ENCODE data around the gene TEAD3. TPM values are rescaled to one million over a fixed set of nuclear protein-coding genes. Genes with fewer than 3 reads are reported as not detected.

Gene TEAD3
- polyA plus RNA-seq, 1 donor from 2014 or later = 0.10 TPM

DNA sequence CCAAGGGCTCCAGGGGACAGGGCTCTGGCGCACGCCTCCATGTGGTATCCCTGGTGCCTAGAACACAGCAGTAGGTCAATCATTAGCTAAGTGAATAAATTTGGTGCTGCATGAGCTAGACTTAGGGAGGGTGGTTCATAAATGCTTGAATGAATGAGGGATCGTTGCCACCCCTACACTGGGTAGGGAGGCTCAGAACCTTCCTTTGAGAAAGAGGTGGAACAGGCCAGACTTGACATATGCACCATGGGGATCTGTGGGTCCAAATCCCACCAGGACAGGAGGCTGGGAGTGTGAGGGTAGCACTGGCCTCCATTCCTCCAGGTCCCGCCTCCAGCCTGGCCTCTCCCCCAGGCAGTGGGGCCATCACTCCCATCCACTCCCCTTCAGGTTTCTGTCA, 13.8 kb downstream of the TEAD3 start:
- TF ChIP-seq EP300 (conservative IDR thresholded peaks at IDR 0.05; ENCODE audit: poor library complexity, severe bottlenecking) = no peak
- TF ChIP-seq, protein P1, sequence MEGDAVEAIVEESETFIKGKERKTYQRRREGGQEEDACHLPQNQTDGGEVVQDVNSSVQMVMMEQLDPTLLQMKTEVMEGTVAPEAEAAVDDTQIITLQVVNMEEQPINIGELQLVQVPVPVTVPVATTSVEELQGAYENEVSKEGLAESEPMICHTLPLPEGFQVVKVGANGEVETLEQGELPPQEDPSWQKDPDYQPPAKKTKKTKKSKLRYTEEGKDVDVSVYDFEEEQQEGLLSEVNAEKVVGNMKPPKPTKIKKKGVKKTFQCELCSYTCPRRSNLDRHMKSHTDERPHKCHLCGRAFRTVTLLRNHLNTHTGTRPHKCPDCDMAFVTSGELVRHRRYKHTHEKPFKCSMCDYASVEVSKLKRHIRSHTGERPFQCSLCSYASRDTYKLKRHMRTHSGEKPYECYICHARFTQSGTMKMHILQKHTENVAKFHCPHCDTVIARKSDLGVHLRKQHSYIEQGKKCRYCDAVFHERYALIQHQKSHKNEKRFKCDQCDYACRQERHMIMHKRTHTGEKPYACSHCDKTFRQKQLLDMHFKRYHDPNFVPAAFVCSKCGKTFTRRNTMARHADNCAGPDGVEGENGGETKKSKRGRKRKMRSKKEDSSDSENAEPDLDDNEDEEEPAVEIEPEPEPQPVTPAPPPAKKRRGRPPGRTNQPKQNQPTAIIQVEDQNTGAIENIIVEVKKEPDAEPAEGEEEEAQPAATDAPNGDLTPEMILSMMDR (IDR thresholded peaks at IDR 0.05; ENCODE audit: poor library complexity, severe bottlenecking) = no peak
- no peak for TF ChIP-seq TAF1 (IDR thresholded peaks at IDR 0.05; ENCODE audit: low read depth)
- no peak overlapping the region for H2AFZ ChIP-seq (ENCODE audit: low read depth, low read length)
- H3K9me3 ChIP-seq (ENCODE audit: low read length) = no peaks in the 10 kb centered on the region
- H3K4me3 ChIP-seq (ENCODE audit: low read length) = no peak overlapping the region
- H3K9me2 ChIP-seq (ENCODE audit: insufficient read depth, low read length) = no peaks in the 10 kb centered on the region
- H3K79me2 ChIP-seq (replicated peaks; ENCODE audit: insufficient read depth, low read length) = no peaks in the 10 kb centered on the region
- H3K9ac ChIP-seq (ENCODE audit: low read length) = no peak overlapping the region
- no peaks in the 10 kb centered on the region for H3K27me3 ChIP-seq (ENCODE audit: insufficient read depth, low read depth, low read length)
- H3F3A ChIP-seq (ENCODE audit: insufficient read depth, low read length, poor library complexity, severe bottlenecking) = no peaks in the 10 kb centered on the region
- H3K27ac ChIP-seq (ENCODE audit: low read length) = no peak overlapping the region
- no peak overlapping the region for H3K4me2 ChIP-seq (ENCODE audit: low read length)
- H4K20me1 ChIP-seq (ENCODE audit: insufficient read depth) = no peaks in the 10 kb centered on the region
- H3K36me3 ChIP-seq (ENCODE audit: insufficient read depth, low read length) = no peaks in the 10 kb centered on the region

DNA sequence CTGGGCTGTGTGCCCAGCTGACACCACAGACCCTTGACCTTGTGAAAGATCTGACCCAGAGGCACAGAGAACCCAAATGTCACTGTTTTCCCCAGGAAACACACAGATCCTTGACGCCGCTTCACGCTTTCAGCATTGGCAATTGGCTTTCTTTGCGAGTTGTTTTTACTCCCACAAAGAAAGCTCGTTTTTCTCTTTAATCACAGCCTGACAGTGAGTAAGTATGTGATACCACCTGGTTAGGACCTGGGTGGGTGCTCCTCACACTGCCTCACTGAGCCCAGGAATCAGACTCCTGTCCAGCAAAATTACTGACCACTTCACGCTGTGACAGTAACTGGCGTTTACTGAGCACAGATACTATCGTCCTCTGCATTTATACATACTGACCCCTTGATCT, 15.7 kb downstream of the TEAD3 start:
- Histone ChIP-seq H3K9me3 (ENCODE audit: low read length) (no peaks in the 10 kb centered on the region), H3K27ac (ENCODE audit: low read length) (no peak overlapping the region), H3K36me3 (ENCODE audit: insufficient read depth, low read length) (no peaks in the 10 kb centered on the region), H3K9me2 (ENCODE audit: insufficient read depth, low read length) (no peaks in the 10 kb centered on the region), H3F3A (ENCODE audit: insufficient read depth, low read length, poor library complexity, severe bottlenecking) (no peaks in the 10 kb centered on the region), H3K4me2 (ENCODE audit: low read length) (no peak overlapping the region), H4K20me1 (ENCODE audit: insufficient read depth) (no peaks in the 10 kb centered on the region), H2AFZ (ENCODE audit: low read depth, low read length) (no peak overlapping the region), H3K9ac (ENCODE audit: low read length) (no peak overlapping the region), H3K4me3 (ENCODE audit: low read length) (no peak overlapping the region), H3K79me2 (replicated peaks; ENCODE audit: insufficient read depth, low read length) (no peaks in the 10 kb centered on the region), H3K27me3 (ENCODE audit: insufficient read depth, low read depth, low read length) (no peaks in the 10 kb centered on the region)
- TF ChIP-seq EP300 (conservative IDR thresholded peaks at IDR 0.05; ENCODE audit: poor library complexity, severe bottlenecking) (no peak), POLR2AphosphoS5 (IDR thresholded peaks at IDR 0.05) (no peak), RAD21 (conservative IDR thresholded peaks at IDR 0.05) (no peak), SMC3 (conservative IDR thresholded peaks at IDR 0.05; ENCODE audit: poor library complexity) (no peak), TAF1 (IDR thresholded peaks at IDR 0.05; ENCODE audit: low read depth) (no peak), MXI1 (conservative IDR thresholded peaks at IDR 0.05; ENCODE audit: poor library complexity, severe bottlenecking) (no peak), EZH2 (IDR thresholded peaks at IDR 0.05; ENCODE audit: borderline replicate concordance, insufficient read depth, low read length, poor library complexity, severe bottlenecking) (no peak)
- TF ChIP-seq, protein P2, sequence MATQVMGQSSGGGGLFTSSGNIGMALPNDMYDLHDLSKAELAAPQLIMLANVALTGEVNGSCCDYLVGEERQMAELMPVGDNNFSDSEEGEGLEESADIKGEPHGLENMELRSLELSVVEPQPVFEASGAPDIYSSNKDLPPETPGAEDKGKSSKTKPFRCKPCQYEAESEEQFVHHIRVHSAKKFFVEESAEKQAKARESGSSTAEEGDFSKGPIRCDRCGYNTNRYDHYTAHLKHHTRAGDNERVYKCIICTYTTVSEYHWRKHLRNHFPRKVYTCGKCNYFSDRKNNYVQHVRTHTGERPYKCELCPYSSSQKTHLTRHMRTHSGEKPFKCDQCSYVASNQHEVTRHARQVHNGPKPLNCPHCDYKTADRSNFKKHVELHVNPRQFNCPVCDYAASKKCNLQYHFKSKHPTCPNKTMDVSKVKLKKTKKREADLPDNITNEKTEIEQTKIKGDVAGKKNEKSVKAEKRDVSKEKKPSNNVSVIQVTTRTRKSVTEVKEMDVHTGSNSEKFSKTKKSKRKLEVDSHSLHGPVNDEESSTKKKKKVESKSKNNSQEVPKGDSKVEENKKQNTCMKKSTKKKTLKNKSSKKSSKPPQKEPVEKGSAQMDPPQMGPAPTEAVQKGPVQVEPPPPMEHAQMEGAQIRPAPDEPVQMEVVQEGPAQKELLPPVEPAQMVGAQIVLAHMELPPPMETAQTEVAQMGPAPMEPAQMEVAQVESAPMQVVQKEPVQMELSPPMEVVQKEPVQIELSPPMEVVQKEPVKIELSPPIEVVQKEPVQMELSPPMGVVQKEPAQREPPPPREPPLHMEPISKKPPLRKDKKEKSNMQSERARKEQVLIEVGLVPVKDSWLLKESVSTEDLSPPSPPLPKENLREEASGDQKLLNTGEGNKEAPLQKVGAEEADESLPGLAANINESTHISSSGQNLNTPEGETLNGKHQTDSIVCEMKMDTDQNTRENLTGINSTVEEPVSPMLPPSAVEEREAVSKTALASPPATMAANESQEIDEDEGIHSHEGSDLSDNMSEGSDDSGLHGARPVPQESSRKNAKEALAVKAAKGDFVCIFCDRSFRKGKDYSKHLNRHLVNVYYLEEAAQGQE (IDR thresholded peaks at IDR 0.05; ENCODE audit: borderline replicate concordance) = no peak
- TF ChIP-seq, protein P1 (IDR thresholded peaks at IDR 0.05; ENCODE audit: poor library complexity, severe bottlenecking) = no peak

All from neural cell (in vitro differentiated cells).